ENCODE data around the gene GBA3.

The GBA3 gene

GRCh38 chr4:22780797-22781196, 88.1 kb downstream of the GBA3 start (continued):
- TF ChIP-seq POU6F1 (CRISPR knock-in tag; IDR thresholded peaks at IDR 0.05; ENCODE audit: borderline replicate concordance, low read depth) (no peak), ZFP30 (CRISPR knock-in tag; IDR thresholded peaks at IDR 0.05) (no peak)

- no peak for TF ChIP-seq ZC3H10 (CRISPR knock-in tag; IDR thresholded peaks at IDR 0.05)
- no peak for TF ChIP-seq TOX (CRISPR knock-in tag; IDR thresholded peaks at IDR 0.05; ENCODE audit: borderline replicate concordance)
- no peak for ATAC-seq
Measured at GRCh38 chr4:22787753-22788375, 95.1 kb downstream of the GBA3 start.

- no peak for TF ChIP-seq CREB5 (CRISPR knock-in tag; IDR thresholded peaks at IDR 0.05; ENCODE audit: low read depth)
- no peak for TF ChIP-seq ZNF565 (CRISPR knock-in tag; conservative IDR thresholded peaks at IDR 0.05; ENCODE audit: low read depth)
- TF ChIP-seq RARB (CRISPR knock-in tag; IDR thresholded peaks at IDR 0.05): no peak
- no peak for TF ChIP-seq TOX (CRISPR knock-in tag; IDR thresholded peaks at IDR 0.05; ENCODE audit: borderline replicate concordance)
- no peak for TF ChIP-seq PPARA (CRISPR knock-in tag; IDR thresholded peaks at IDR 0.05; ENCODE audit: borderline replicate concordance)
- no peak for TF ChIP-seq OSR1 (CRISPR knock-in tag; IDR thresholded peaks at IDR 0.05)
- no peak for TF ChIP-seq SNAI2 (CRISPR knock-in tag; IDR thresholded peaks at IDR 0.05)
- TF ChIP-seq TSHZ2 (CRISPR knock-in tag; IDR thresholded peaks at IDR 0.05): no peak
- no peak for TF ChIP-seq ZC3H10 (CRISPR knock-in tag; IDR thresholded peaks at IDR 0.05)
- TF ChIP-seq POU6F1 (CRISPR knock-in tag; IDR thresholded peaks at IDR 0.05; ENCODE audit: borderline replicate concordance, low read depth): no peak
- no peak for TF ChIP-seq ZFP3 (CRISPR knock-in tag; IDR thresholded peaks at IDR 0.05)
- no peak for TF ChIP-seq ESRRG (CRISPR knock-in tag; IDR thresholded peaks at IDR 0.05)
- no peak for TF ChIP-seq BACH2 (CRISPR knock-in tag; IDR thresholded peaks at IDR 0.05; ENCODE audit: borderline replicate concordance)
- no peak for TF ChIP-seq GLIS3 (CRISPR knock-in tag; IDR thresholded peaks at IDR 0.05)
- ATAC-seq: no peak
Measured at GRCh38 chr4:22790631-22791030, 97.9 kb downstream of the GBA3 start.

GRCh38 chr4:22794732-22795131, 102.0 kb downstream of the GBA3 start:
- TF ChIP-seq RARB (CRISPR knock-in tag; IDR thresholded peaks at IDR 0.05) (no peak), POU6F1 (CRISPR knock-in tag; IDR thresholded peaks at IDR 0.05; ENCODE audit: borderline replicate concordance, low read depth) (no peak), ZNF565 (CRISPR knock-in tag; conservative IDR thresholded peaks at IDR 0.05; ENCODE audit: low read depth) (no peak), ZFP3 (CRISPR knock-in tag; IDR thresholded peaks at IDR 0.05) (no peak), ISL1 (CRISPR knock-in tag; IDR thresholded peaks at IDR 0.05) (no peak)
- no peak for ATAC-seq

- ATAC-seq: no peak
- TF ChIP-seq OSR1 (CRISPR knock-in tag; IDR thresholded peaks at IDR 0.05): no peak
- TF ChIP-seq PATZ1 (CRISPR knock-in tag; IDR thresholded peaks at IDR 0.05; ENCODE audit: borderline replicate concordance): no peak
- no peak for TF ChIP-seq TSHZ2 (CRISPR knock-in tag; IDR thresholded peaks at IDR 0.05)
- no peak for TF ChIP-seq ISL1 (CRISPR knock-in tag; IDR thresholded peaks at IDR 0.05)
- no peak for TF ChIP-seq POU6F1 (CRISPR knock-in tag; IDR thresholded peaks at IDR 0.05; ENCODE audit: borderline replicate concordance, low read depth)
Measured at GRCh38 chr4:22801391-22801790, 108.7 kb downstream of the GBA3 start.

Measured in SK-N-SH treated with all-trans-retinoic acid at 6 μM for 48 hours (cell line).